Measurements from ENCODE around the gene MAP1B. TPM values are rescaled to one million over a fixed set of nuclear protein-coding genes. Genes with fewer than 3 reads are reported as not detected.

Gene MAP1B
- total and polyA plus RNA-seq, 4 donors: 0.58 to 5.0 (median 2.1) TPM

- Histone ChIP-seq H3K27me3 (ENCODE audit: control insufficient read depth in 4 of 4, insufficient read depth in 4 of 4, low read length in 3 of 4) (peaks cover 0 to 10% (median 0%) of the 10 kb centered on the region in 4 donors), H3K9me3 (ENCODE audit: control insufficient read depth in 4 of 4, low read length in 3 of 4) (no peaks in the 10 kb centered on the region), H3K9ac (ENCODE audit: low read depth in 1 of 2, low read length in 2 of 2) (no peak overlapping the region), H3K27ac (ENCODE audit: low read depth in 1 of 2, low read length in 2 of 2) (no peak overlapping the region), H3K4me1 (ENCODE audit: control insufficient read depth in 4 of 4, insufficient read depth in 4 of 4, low read length in 3 of 4) (no peaks in the 10 kb centered on the region), H3K36me3 (ENCODE audit: control insufficient read depth in 4 of 4, insufficient read depth in 3 of 4, low read depth in 1 of 4, low read length in 3 of 4) (no peaks in the 10 kb centered on the region), H3K4me3 (ENCODE audit: low read depth in 1 of 3, low read length in 3 of 3) (no peak overlapping the region)
- DNase-seq (ENCODE audit: low spot score): no peak
- WGBS: 81% methylated on average over 7 of the region's 7 CpGs
- TF ChIP-seq HNF4A (conservative IDR thresholded peaks at IDR 0.05) (no peak), CTCF (IDR thresholded peaks at IDR 0.05; ENCODE audit: low read depth, low read length, missing input control) (no peak), ATF3 (IDR thresholded peaks at IDR 0.05) (no peak), FOXA2 (IDR thresholded peaks at IDR 0.05) (no peak), JUND (IDR thresholded peaks at IDR 0.05) (no peak)
These were observed 75.8 kb downstream of the MAP1B start for GRCh38 chr5:72183101-72183520.

GRCh38 chr5:72184408-72184807, 77.1 kb downstream of the MAP1B start:
- no peaks in the 10 kb centered on the region for H3K4me1 ChIP-seq (ENCODE audit: control insufficient read depth in 4 of 4, insufficient read depth in 4 of 4, low read length in 3 of 4)
- 89% methylated on average over 3 of the region's 3 CpGs for WGBS
- peaks cover 0 to 10% (median 0%) of the 10 kb centered on the region in 4 donors for H3K27me3 ChIP-seq (ENCODE audit: control insufficient read depth in 4 of 4, insufficient read depth in 4 of 4, low read length in 3 of 4)
- H3K9ac ChIP-seq (ENCODE audit: low read depth in 1 of 2, low read length in 2 of 2): no peak overlapping the region
- TF ChIP-seq REST (IDR thresholded peaks at IDR 0.05) (no peak), SP1 (IDR thresholded peaks at IDR 0.05) (no peak), JUND (IDR thresholded peaks at IDR 0.05) (no peak), FOXA1 (IDR thresholded peaks at IDR 0.05) (no peak), EGR1 (IDR thresholded peaks at IDR 0.05; ENCODE audit: low read depth in 2 of 2) (no peak), NR2F2 (IDR thresholded peaks at IDR 0.05) (no peak), GABPA (IDR thresholded peaks at IDR 0.05 in 1 of 2, conservative IDR thresholded peaks at IDR 0.05 in 1 of 2) (no peak), YY1 (IDR thresholded peaks at IDR 0.05) (no peak), CTCF (IDR thresholded peaks at IDR 0.05; ENCODE audit: low read depth, low read length, missing input control) (no peak), MAX (IDR thresholded peaks at IDR 0.05) (no peak), HNF4A (conservative IDR thresholded peaks at IDR 0.05) (no peak), HNF4G (IDR thresholded peaks at IDR 0.05) (no peak), FOXA2 (IDR thresholded peaks at IDR 0.05) (no peak), RAD21 (IDR thresholded peaks at IDR 0.05) (no peak), RXRA (IDR thresholded peaks at IDR 0.05) (no peak)
- H3K4me3 ChIP-seq (ENCODE audit: low read depth in 1 of 3, low read length in 3 of 3): no peak overlapping the region
- H3K9me3 ChIP-seq (ENCODE audit: control insufficient read depth in 4 of 4, low read length in 3 of 4): no peaks in the 10 kb centered on the region
- no peak for DNase-seq (ENCODE audit: low spot score)
- no peak overlapping the region for H3K27ac ChIP-seq (ENCODE audit: low read depth in 1 of 2, low read length in 2 of 2)
- no peaks in the 10 kb centered on the region for H3K36me3 ChIP-seq (ENCODE audit: control insufficient read depth in 4 of 4, insufficient read depth in 3 of 4, low read depth in 1 of 4, low read length in 3 of 4)
